Muscle layer of colon (tissue), 2 donors: ENCODE data around the gene EVC.
A peak's percentile ranks its signal among the peaks of the same experiment; 100 is the strongest.

ENCODE experiments used
- H3K27ac ChIP-seq: one replicate; pipeline ENCODE4 v1.7.0; 2013; ENCODE audit warnings: low read depth, mild to moderate bottlenecking, low read length, moderate library complexity
- H3K27me3 ChIP-seq, 2 donors: one replicate each; pipeline ENCODE4 v1.7.0; 2013; ENCODE audit warnings: low read length in 2 of 2, mild to moderate bottlenecking in 2 of 2; ENCODE audit not compliant: insufficient read depth in 2 of 2, control insufficient read depth in 1 of 2
- H3K36me3 ChIP-seq: one replicate; pipeline ENCODE4 v1.7.0; 2013; ENCODE audit warnings: mild to moderate bottlenecking, low read length; ENCODE audit not compliant: insufficient read depth
- H3K4me1 ChIP-seq: one replicate; pipeline ENCODE4 v1.7.0; 2013; ENCODE audit warnings: mild to moderate bottlenecking, low read length; ENCODE audit not compliant: insufficient read depth
- H3K4me3 ChIP-seq, 2 donors: one replicate each; pipeline ENCODE4 v1.7.0; 2013; ENCODE audit warnings: low read length in 2 of 2, low read depth in 1 of 2, mild to moderate bottlenecking in 1 of 2, moderate library complexity in 1 of 2
- H3K9ac ChIP-seq: one replicate; pipeline ENCODE4 v1.7.0; 2013; ENCODE audit warnings: low read length
- H3K9me3 ChIP-seq: one replicate; pipeline ENCODE4 v1.7.0; 2013; ENCODE audit warnings: mild to moderate bottlenecking, low read length
- donor health status: abdominal sarcoma.
- donor health status: Adenocarcinoma of cecum.

Gene EVC

GRCh38 chr4:5710961-5711478, at the start of gene EVC:
Gene EVC, plus strand, starts transcription at chr4:5711201. Its CDS starts 180 bp downstream, at chr4:5711381.
- no peaks in the 10 kb centered on the region for H3K9me3 ChIP-seq
- H3K36me3 ChIP-seq: no peaks in the 10 kb centered on the region
- peaks cover 42% of the 10 kb centered on the region for H3K4me1 ChIP-seq
- H3K9ac ChIP-seq: peak within 1 kb of the TSS; percentile 41
- H3K27me3 ChIP-seq: peaks cover 0 to 4% of the 10 kb centered on the region in 2 donors
- peak within 1 kb of the TSS; percentile 53 to 85 for H3K4me3 ChIP-seq
- peak within 1 kb of the TSS; percentile 76 for H3K27ac ChIP-seq

GRCh38 chr4:5661237-5661636, 49.8 kb upstream of the EVC start:
- Histone ChIP-seq H3K9me3 (no peaks in the 10 kb centered on the region), H3K36me3 (peaks cover 23% of the 10 kb centered on the region)

GRCh38 chr4:5662555-5662954, 48.4 kb upstream of the EVC start:
- peaks cover 23% of the 10 kb centered on the region for H3K36me3 ChIP-seq
- H3K9ac ChIP-seq: no peak overlapping the region
- no peak overlapping the region for H3K4me3 ChIP-seq
- no peaks in the 10 kb centered on the region for H3K4me1 ChIP-seq
- H3K27ac ChIP-seq: no peak overlapping the region
- no peaks in the 10 kb centered on the region for H3K27me3 ChIP-seq
- H3K9me3 ChIP-seq: no peaks in the 10 kb centered on the region

More at GRCh38 chr4:5661237-5661636, 49.8 kb upstream of the EVC start:
- Histone ChIP-seq H3K4me3 (no peak overlapping the region), H3K27ac (no peak overlapping the region), H3K9ac (no peak overlapping the region), H3K4me1 (no peaks in the 10 kb centered on the region), H3K27me3 (no peaks in the 10 kb centered on the region)

- Histone ChIP-seq H3K9me3 (no peaks in the 10 kb centered on the region), H3K27me3 (no peaks in the 10 kb centered on the region), H3K27ac (no peak overlapping the region), H3K4me3 (no peak overlapping the region), H3K9ac (no peak overlapping the region), H3K36me3 (peaks cover 23% of the 10 kb centered on the region), H3K4me1 (no peaks in the 10 kb centered on the region)
Measured at GRCh38 chr4:5664778-5665177, 46.2 kb upstream of the EVC start.

GRCh38 chr4:5666741-5667140, 44.3 kb upstream of the EVC start:
- Histone ChIP-seq H3K27ac (no peak overlapping the region), H3K27me3 (no peaks in the 10 kb centered on the region)

GRCh38 chr4:5676763-5677162, 34.2 kb upstream of the EVC start:
- Histone ChIP-seq H3K9ac (no peak overlapping the region), H3K4me3 (no peak overlapping the region), H3K4me1 (no peaks in the 10 kb centered on the region), H3K27ac (no peak overlapping the region), H3K9me3 (no peaks in the 10 kb centered on the region), H3K27me3 (no peaks in the 10 kb centered on the region), H3K36me3 (peaks cover 35% of the 10 kb centered on the region)

More at GRCh38 chr4:5666741-5667140, 44.3 kb upstream of the EVC start:
- no peak overlapping the region for H3K4me3 ChIP-seq
- H3K9me3 ChIP-seq: no peaks in the 10 kb centered on the region
- no peaks in the 10 kb centered on the region for H3K4me1 ChIP-seq
- H3K36me3 ChIP-seq: peaks cover 10% of the 10 kb centered on the region
- H3K9ac ChIP-seq: no peak overlapping the region

- peaks cover 36% of the 10 kb centered on the region for H3K36me3 ChIP-seq
- no peak overlapping the region for H3K9ac ChIP-seq
- no peak overlapping the region for H3K4me3 ChIP-seq
- no peak overlapping the region for H3K27ac ChIP-seq
- H3K9me3 ChIP-seq: no peaks in the 10 kb centered on the region
- no peaks in the 10 kb centered on the region for H3K27me3 ChIP-seq
- no peaks in the 10 kb centered on the region for H3K4me1 ChIP-seq
Measured at GRCh38 chr4:5678977-5679376, 32.0 kb upstream of the EVC start.

GRCh38 chr4:5683566-5683965, 27.4 kb upstream of the EVC start:
- Histone ChIP-seq H3K4me1 (no peaks in the 10 kb centered on the region), H3K27ac (no peak overlapping the region), H3K36me3 (peaks cover 53% of the 10 kb centered on the region)

GRCh38 chr4:5685296-5685695, 25.7 kb upstream of the EVC start:
- Histone ChIP-seq H3K4me3 (no peak overlapping the region), H3K9ac (no peak overlapping the region), H3K27me3 (no peaks in the 10 kb centered on the region), H3K36me3 (peaks cover 55% of the 10 kb centered on the region), H3K27ac (no peak overlapping the region), H3K4me1 (no peaks in the 10 kb centered on the region), H3K9me3 (no peaks in the 10 kb centered on the region)

More at GRCh38 chr4:5683566-5683965, 27.4 kb upstream of the EVC start:
- no peak overlapping the region for H3K9ac ChIP-seq
- no peaks in the 10 kb centered on the region for H3K9me3 ChIP-seq
- H3K4me3 ChIP-seq: no peak overlapping the region
- H3K27me3 ChIP-seq: no peaks in the 10 kb centered on the region

- H3K27ac ChIP-seq: no peak overlapping the region
- no peaks in the 10 kb centered on the region for H3K4me1 ChIP-seq
- H3K27me3 ChIP-seq: no peaks in the 10 kb centered on the region
- no peak overlapping the region for H3K4me3 ChIP-seq
- H3K9me3 ChIP-seq: no peaks in the 10 kb centered on the region
- H3K36me3 ChIP-seq: peaks cover 47% of the 10 kb centered on the region
- H3K9ac ChIP-seq: no peak overlapping the region
Measured at GRCh38 chr4:5686338-5686737, 24.7 kb upstream of the EVC start.

- no peaks in the 10 kb centered on the region for H3K4me1 ChIP-seq
- peaks cover 63% of the 10 kb centered on the region for H3K36me3 ChIP-seq
- no peaks in the 10 kb centered on the region for H3K27me3 ChIP-seq
- no peak overlapping the region for H3K4me3 ChIP-seq
- no peak overlapping the region for H3K9ac ChIP-seq
- H3K9me3 ChIP-seq: no peaks in the 10 kb centered on the region
- no peak overlapping the region for H3K27ac ChIP-seq
Measured at GRCh38 chr4:5689065-5689464, 21.9 kb upstream of the EVC start.

GRCh38 chr4:5691491-5692132, 19.4 kb upstream of the EVC start:
- no peaks in the 10 kb centered on the region for H3K9me3 ChIP-seq
- H3K36me3 ChIP-seq: peaks cover 51% of the 10 kb centered on the region
- no peaks in the 10 kb centered on the region for H3K4me1 ChIP-seq
- no peak overlapping the region for H3K9ac ChIP-seq
- no peaks in the 10 kb centered on the region for H3K27me3 ChIP-seq
- H3K4me3 ChIP-seq: no peak overlapping the region
- H3K27ac ChIP-seq: no peak overlapping the region
